ENCODE measurements around the gene SLC23A2. TPM values are rescaled to one million over a fixed set of nuclear protein-coding genes. Genes with fewer than 3 reads are reported as not detected.

SLC23A2 gene
- total RNA-seq, 2 donors from 2014 or later = 12.3 to 13.7 TPM

- no peaks in the 10 kb centered on the region for H3K9me3 ChIP-seq (ENCODE audit: control insufficient read depth, low read length)
- Mint-ChIP-seq H3K27me3 (ENCODE audit: insufficient read depth) (no peaks in the 10 kb centered on the region), H3K36me3 (ENCODE audit: low read depth) (no peaks in the 10 kb centered on the region), H3K27ac (no peak overlapping the region), H3K4me3 (no peak overlapping the region), H3K4me1 (peaks cover 1% of the 10 kb centered on the region), H3K9me3 (no peaks in the 10 kb centered on the region)
- DNase-seq = no peak
- no peaks in the 10 kb centered on the region for H3K27me3 ChIP-seq (ENCODE audit: control insufficient read depth, insufficient read depth, low read length, poor library complexity, severe bottlenecking)
- H3K4me1 ChIP-seq (ENCODE audit: control insufficient read depth, insufficient read depth, low read length) = no peaks in the 10 kb centered on the region
- no peak overlapping the region for H3K27ac ChIP-seq (ENCODE audit: low read depth, low read length)
- no peak overlapping the region for H3K9ac ChIP-seq (ENCODE audit: extremely low read depth, low read length, poor library complexity, severe bottlenecking)
- WGBS, 2 experiments (ENCODE audit: insufficient coverage in 1 of 2, insufficient read length in 1 of 2) = 87 to 89% methylated on average over 3 of the region's 3 CpGs
- no peak overlapping the region for H3K4me3 ChIP-seq (ENCODE audit: low read length)
- H3K36me3 ChIP-seq (ENCODE audit: control insufficient read depth, insufficient read depth, low read length) = no peaks in the 10 kb centered on the region
- no peak for TF ChIP-seq CTCF (conservative IDR thresholded peaks at IDR 0.05)
Observed at GRCh38 chr20:4950437-4950836, 50.9 kb downstream of the SLC23A2 start.

GRCh38 chr20:4949833-4950178 is 51.5 kb downstream of the SLC23A2 start:
- no peak overlapping the region for H3K27ac ChIP-seq (ENCODE audit: low read depth, low read length)
- Mint-ChIP-seq H3K27me3 (ENCODE audit: insufficient read depth) (no peaks in the 10 kb centered on the region), H3K4me3 (no peak overlapping the region), H3K4me1 (peaks cover 5% of the 10 kb centered on the region), H3K9me3 (no peaks in the 10 kb centered on the region), H3K27ac (no peak overlapping the region), H3K36me3 (ENCODE audit: low read depth) (no peaks in the 10 kb centered on the region)
- H3K9ac ChIP-seq (ENCODE audit: extremely low read depth, low read length, poor library complexity, severe bottlenecking) = no peak overlapping the region
- WGBS, 2 experiments (ENCODE audit: insufficient coverage in 1 of 2, insufficient read length in 1 of 2) = 73 to 91% methylated on average over 5 to 6 of the region's 6 CpGs
- peak; percentile 56 for DNase-seq
- H3K9me3 ChIP-seq (ENCODE audit: control insufficient read depth, low read length) = no peaks in the 10 kb centered on the region
- no peak overlapping the region for H3K4me3 ChIP-seq (ENCODE audit: low read length)
- no peaks in the 10 kb centered on the region for H3K27me3 ChIP-seq (ENCODE audit: control insufficient read depth, insufficient read depth, low read length, poor library complexity, severe bottlenecking)
- H3K4me1 ChIP-seq (ENCODE audit: control insufficient read depth, insufficient read depth, low read length) = no peaks in the 10 kb centered on the region
- TF ChIP-seq CTCF (conservative IDR thresholded peaks at IDR 0.05) = peak; percentile 71
- H3K36me3 ChIP-seq (ENCODE audit: control insufficient read depth, insufficient read depth, low read length) = no peaks in the 10 kb centered on the region

- no peak overlapping the region for H3K27ac Mint-ChIP-seq
- Histone ChIP-seq H3K36me3 (ENCODE audit: control insufficient read depth, insufficient read depth, low read length) (no peaks in the 10 kb centered on the region), H3K4me1 (ENCODE audit: control insufficient read depth, insufficient read depth, low read length) (no peaks in the 10 kb centered on the region), H3K9me3 (ENCODE audit: control insufficient read depth, low read length) (no peaks in the 10 kb centered on the region), H3K9ac (ENCODE audit: extremely low read depth, low read length, poor library complexity, severe bottlenecking) (no peak overlapping the region), H3K27ac (ENCODE audit: low read depth, low read length) (no peak overlapping the region), H3K4me3 (ENCODE audit: low read length) (no peak overlapping the region), H3K27me3 (ENCODE audit: control insufficient read depth, insufficient read depth, low read length, poor library complexity, severe bottlenecking) (no peaks in the 10 kb centered on the region)
- no peak for DNase-seq
- H3K4me1 Mint-ChIP-seq = peaks cover 6% of the 10 kb centered on the region
- H3K9me3 Mint-ChIP-seq = no peaks in the 10 kb centered on the region
- H3K36me3 Mint-ChIP-seq (ENCODE audit: low read depth) = no peaks in the 10 kb centered on the region
- peak; percentile 38 for TF ChIP-seq CTCF (conservative IDR thresholded peaks at IDR 0.05)
- no peaks in the 10 kb centered on the region for H3K27me3 Mint-ChIP-seq (ENCODE audit: insufficient read depth)
- no peak overlapping the region for H3K4me3 Mint-ChIP-seq
- WGBS, 2 experiments (ENCODE audit: insufficient coverage in 1 of 2, insufficient read length in 1 of 2) = 81 to 85% methylated on average over 2 to 3 of the region's 3 CpGs
Observed at GRCh38 chr20:4947817-4948559, 53.3 kb downstream of the SLC23A2 start.

All from endodermal cell (in vitro differentiated cells).